ENCODE measurements around the gene AKNAD1.

GRCh38 chr1:108817016-108817415 is 39.9 kb downstream of the AKNAD1 start:
- TF ChIP-seq POLR2AphosphoS5 (IDR thresholded peaks at IDR 0.05), result no peak
- TF ChIP-seq, protein P1, sequence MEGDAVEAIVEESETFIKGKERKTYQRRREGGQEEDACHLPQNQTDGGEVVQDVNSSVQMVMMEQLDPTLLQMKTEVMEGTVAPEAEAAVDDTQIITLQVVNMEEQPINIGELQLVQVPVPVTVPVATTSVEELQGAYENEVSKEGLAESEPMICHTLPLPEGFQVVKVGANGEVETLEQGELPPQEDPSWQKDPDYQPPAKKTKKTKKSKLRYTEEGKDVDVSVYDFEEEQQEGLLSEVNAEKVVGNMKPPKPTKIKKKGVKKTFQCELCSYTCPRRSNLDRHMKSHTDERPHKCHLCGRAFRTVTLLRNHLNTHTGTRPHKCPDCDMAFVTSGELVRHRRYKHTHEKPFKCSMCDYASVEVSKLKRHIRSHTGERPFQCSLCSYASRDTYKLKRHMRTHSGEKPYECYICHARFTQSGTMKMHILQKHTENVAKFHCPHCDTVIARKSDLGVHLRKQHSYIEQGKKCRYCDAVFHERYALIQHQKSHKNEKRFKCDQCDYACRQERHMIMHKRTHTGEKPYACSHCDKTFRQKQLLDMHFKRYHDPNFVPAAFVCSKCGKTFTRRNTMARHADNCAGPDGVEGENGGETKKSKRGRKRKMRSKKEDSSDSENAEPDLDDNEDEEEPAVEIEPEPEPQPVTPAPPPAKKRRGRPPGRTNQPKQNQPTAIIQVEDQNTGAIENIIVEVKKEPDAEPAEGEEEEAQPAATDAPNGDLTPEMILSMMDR (IDR thresholded peaks at IDR 0.05), result no peak

Measured in sigmoid colon (tissue), 4 donors.